ENCODE measurements around the gene RTCA. TPM values are rescaled to one million over a fixed set of nuclear protein-coding genes. Genes with fewer than 3 reads are reported as not detected.

Gene RTCA
- total and polyA plus RNA-seq, 4 donors, result 11.2 to 18.9 (median 15.1) TPM

DNA sequence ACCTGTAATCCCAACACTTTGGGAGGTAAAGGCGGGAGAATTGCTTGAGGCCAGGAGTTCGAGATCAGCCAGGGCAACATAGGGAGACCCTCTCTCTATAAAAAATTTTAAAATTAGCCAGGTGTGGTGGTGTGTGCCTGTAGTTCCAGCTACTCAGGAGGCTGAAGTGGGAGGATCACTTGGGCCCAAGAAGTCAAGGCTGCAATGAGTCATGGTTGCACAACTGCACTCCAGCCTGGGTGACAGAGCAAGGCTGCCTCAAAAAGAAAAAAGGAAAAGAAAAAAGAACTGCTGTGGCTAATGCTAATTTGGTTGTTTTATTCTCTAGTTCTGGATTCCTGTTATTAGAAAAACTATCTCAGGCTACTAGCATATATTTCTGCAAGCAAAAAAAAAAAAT lies 46.1 kb upstream of the RTCA start:
- Histone ChIP-seq H3K9ac (ENCODE audit: low read depth in 1 of 2, low read length in 2 of 2) (no peak overlapping the region), H3K36me3 (ENCODE audit: control insufficient read depth in 4 of 4, insufficient read depth in 3 of 4, low read depth in 1 of 4, low read length in 3 of 4) (peaks cover 3 to 24% (median 14%) of the 10 kb centered on the region in 4 donors), H3K27ac (ENCODE audit: low read depth in 1 of 2, low read length in 2 of 2) (no peak overlapping the region), H3K4me1 (ENCODE audit: control insufficient read depth in 4 of 4, insufficient read depth in 4 of 4, low read length in 3 of 4) (peaks cover 0 to 3% (median 0%) of the 10 kb centered on the region in 4 donors), H3K9me3 (ENCODE audit: control insufficient read depth in 4 of 4, low read length in 3 of 4) (no peaks in the 10 kb centered on the region), H3K27me3 (ENCODE audit: control insufficient read depth in 4 of 4, insufficient read depth in 4 of 4, low read length in 3 of 4) (no peaks in the 10 kb centered on the region), H3K4me3 (ENCODE audit: low read depth in 1 of 3, low read length in 3 of 3) (no peak overlapping the region)
- no peak for DNase-seq (ENCODE audit: low spot score)
- 98% methylated on average over 2 of the region's 2 CpGs for WGBS
- TF ChIP-seq YY1 (IDR thresholded peaks at IDR 0.05) (no peak), FOXA2 (IDR thresholded peaks at IDR 0.05) (no peak), RXRA (IDR thresholded peaks at IDR 0.05) (no peak), FOXA1 (IDR thresholded peaks at IDR 0.05) (no peak)
- TF ChIP-seq, protein P1, sequence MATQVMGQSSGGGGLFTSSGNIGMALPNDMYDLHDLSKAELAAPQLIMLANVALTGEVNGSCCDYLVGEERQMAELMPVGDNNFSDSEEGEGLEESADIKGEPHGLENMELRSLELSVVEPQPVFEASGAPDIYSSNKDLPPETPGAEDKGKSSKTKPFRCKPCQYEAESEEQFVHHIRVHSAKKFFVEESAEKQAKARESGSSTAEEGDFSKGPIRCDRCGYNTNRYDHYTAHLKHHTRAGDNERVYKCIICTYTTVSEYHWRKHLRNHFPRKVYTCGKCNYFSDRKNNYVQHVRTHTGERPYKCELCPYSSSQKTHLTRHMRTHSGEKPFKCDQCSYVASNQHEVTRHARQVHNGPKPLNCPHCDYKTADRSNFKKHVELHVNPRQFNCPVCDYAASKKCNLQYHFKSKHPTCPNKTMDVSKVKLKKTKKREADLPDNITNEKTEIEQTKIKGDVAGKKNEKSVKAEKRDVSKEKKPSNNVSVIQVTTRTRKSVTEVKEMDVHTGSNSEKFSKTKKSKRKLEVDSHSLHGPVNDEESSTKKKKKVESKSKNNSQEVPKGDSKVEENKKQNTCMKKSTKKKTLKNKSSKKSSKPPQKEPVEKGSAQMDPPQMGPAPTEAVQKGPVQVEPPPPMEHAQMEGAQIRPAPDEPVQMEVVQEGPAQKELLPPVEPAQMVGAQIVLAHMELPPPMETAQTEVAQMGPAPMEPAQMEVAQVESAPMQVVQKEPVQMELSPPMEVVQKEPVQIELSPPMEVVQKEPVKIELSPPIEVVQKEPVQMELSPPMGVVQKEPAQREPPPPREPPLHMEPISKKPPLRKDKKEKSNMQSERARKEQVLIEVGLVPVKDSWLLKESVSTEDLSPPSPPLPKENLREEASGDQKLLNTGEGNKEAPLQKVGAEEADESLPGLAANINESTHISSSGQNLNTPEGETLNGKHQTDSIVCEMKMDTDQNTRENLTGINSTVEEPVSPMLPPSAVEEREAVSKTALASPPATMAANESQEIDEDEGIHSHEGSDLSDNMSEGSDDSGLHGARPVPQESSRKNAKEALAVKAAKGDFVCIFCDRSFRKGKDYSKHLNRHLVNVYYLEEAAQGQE (IDR thresholded peaks at IDR 0.05), result no peak
- TF ChIP-seq, protein P2, sequence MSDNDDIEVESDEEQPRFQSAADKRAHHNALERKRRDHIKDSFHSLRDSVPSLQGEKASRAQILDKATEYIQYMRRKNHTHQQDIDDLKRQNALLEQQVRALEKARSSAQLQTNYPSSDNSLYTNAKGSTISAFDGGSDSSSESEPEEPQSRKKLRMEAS (IDR thresholded peaks at IDR 0.05), result no peak
- TF ChIP-seq, protein P3, sequence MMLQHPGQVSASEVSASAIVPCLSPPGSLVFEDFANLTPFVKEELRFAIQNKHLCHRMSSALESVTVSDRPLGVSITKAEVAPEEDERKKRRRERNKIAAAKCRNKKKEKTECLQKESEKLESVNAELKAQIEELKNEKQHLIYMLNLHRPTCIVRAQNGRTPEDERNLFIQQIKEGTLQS (IDR thresholded peaks at IDR 0.05), result no peak

DNA sequence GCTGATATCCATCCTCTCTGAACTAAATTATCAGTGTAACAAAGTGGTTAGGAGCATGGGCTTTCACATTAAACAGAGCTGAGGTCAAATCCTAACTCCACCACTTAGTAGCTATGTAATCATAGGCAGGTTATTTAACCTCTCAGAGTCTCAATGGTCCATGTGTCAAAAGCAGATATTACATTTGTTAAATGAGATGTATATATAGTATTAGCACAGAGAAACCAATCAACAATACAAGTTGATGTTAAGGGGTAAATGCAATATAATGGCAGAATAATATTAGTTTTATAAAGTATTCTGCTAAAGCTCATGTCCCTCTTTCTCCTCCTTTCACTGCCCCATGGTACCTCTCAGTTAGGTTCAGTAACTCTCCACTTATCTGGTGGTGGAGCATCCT lies 43.6 kb upstream of the RTCA start:
- Histone ChIP-seq H3K9ac (ENCODE audit: low read depth in 1 of 2, low read length in 2 of 2) (no peak overlapping the region), H3K27ac (ENCODE audit: low read depth in 1 of 2, low read length in 2 of 2) (no peak overlapping the region), H3K36me3 (ENCODE audit: control insufficient read depth in 4 of 4, insufficient read depth in 3 of 4, low read depth in 1 of 4, low read length in 3 of 4) (peaks cover 3 to 26% (median 10%) of the 10 kb centered on the region in 4 donors), H3K4me3 (ENCODE audit: low read depth in 1 of 3, low read length in 3 of 3) (no peak overlapping the region), H3K4me1 (ENCODE audit: control insufficient read depth in 4 of 4, insufficient read depth in 4 of 4, low read length in 3 of 4) (no peaks in the 10 kb centered on the region), H3K9me3 (ENCODE audit: control insufficient read depth in 4 of 4, low read length in 3 of 4) (no peaks in the 10 kb centered on the region), H3K27me3 (ENCODE audit: control insufficient read depth in 4 of 4, insufficient read depth in 4 of 4, low read length in 3 of 4) (no peaks in the 10 kb centered on the region)
- TF ChIP-seq YY1 (IDR thresholded peaks at IDR 0.05), result no peak
- TF ChIP-seq, protein P4, sequence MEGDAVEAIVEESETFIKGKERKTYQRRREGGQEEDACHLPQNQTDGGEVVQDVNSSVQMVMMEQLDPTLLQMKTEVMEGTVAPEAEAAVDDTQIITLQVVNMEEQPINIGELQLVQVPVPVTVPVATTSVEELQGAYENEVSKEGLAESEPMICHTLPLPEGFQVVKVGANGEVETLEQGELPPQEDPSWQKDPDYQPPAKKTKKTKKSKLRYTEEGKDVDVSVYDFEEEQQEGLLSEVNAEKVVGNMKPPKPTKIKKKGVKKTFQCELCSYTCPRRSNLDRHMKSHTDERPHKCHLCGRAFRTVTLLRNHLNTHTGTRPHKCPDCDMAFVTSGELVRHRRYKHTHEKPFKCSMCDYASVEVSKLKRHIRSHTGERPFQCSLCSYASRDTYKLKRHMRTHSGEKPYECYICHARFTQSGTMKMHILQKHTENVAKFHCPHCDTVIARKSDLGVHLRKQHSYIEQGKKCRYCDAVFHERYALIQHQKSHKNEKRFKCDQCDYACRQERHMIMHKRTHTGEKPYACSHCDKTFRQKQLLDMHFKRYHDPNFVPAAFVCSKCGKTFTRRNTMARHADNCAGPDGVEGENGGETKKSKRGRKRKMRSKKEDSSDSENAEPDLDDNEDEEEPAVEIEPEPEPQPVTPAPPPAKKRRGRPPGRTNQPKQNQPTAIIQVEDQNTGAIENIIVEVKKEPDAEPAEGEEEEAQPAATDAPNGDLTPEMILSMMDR (IDR thresholded peaks at IDR 0.05; ENCODE audit: low read depth, low read length, missing input control), result no peak
- no peak for TF ChIP-seq FOXA1 (IDR thresholded peaks at IDR 0.05)
- TF ChIP-seq, protein P2 (IDR thresholded peaks at IDR 0.05), result no peak
- TF ChIP-seq FOXA2 (IDR thresholded peaks at IDR 0.05), result no peak
- TF ChIP-seq, protein P3 (IDR thresholded peaks at IDR 0.05), result no peak
- TF ChIP-seq NR2F2 (IDR thresholded peaks at IDR 0.05), result no peak
- no peak for TF ChIP-seq TAF1 (conservative IDR thresholded peaks at IDR 0.05)
- TF ChIP-seq RAD21 (IDR thresholded peaks at IDR 0.05), result no peak
- TF ChIP-seq, protein P1 (IDR thresholded peaks at IDR 0.05), result no peak
- TF ChIP-seq, protein P5, sequence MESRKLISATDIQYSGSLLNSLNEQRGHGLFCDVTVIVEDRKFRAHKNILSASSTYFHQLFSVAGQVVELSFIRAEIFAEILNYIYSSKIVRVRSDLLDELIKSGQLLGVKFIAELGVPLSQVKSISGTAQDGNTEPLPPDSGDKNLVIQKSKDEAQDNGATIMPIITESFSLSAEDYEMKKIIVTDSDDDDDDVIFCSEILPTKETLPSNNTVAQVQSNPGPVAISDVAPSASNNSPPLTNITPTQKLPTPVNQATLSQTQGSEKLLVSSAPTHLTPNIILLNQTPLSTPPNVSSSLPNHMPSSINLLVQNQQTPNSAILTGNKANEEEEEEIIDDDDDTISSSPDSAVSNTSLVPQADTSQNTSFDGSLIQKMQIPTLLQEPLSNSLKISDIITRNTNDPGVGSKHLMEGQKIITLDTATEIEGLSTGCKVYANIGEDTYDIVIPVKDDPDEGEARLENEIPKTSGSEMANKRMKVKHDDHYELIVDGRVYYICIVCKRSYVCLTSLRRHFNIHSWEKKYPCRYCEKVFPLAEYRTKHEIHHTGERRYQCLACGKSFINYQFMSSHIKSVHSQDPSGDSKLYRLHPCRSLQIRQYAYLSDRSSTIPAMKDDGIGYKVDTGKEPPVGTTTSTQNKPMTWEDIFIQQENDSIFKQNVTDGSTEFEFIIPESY (IDR thresholded peaks at IDR 0.05), result no peak
- no peak for TF ChIP-seq GABPA (IDR thresholded peaks at IDR 0.05 in 1 of 2, conservative IDR thresholded peaks at IDR 0.05 in 1 of 2)
- TF ChIP-seq SP1 (IDR thresholded peaks at IDR 0.05), result no peak
- TF ChIP-seq EGR1 (IDR thresholded peaks at IDR 0.05; ENCODE audit: low read depth in 2 of 2), result no peak
- no peak for TF ChIP-seq HNF4A (conservative IDR thresholded peaks at IDR 0.05)
- DNase-seq (ENCODE audit: low spot score), result no peak
